ENCODE data around the gene DEFB118. TPM values are rescaled to one million over a fixed set of nuclear protein-coding genes. Genes with fewer than 3 reads are reported as not detected.

Gene DEFB118
- polyA plus RNA-seq, 3 donors = not detected

Other genes with a start within 250 kb of the DEFB118 start
- not detected for gene DEFB115, start 110.9 kb upstream of the DEFB118 start, polyA plus RNA-seq (ENCODE audit: insufficient read length in 3 of 3)
- gene DEFB116, start 60.0 kb upstream of the DEFB118 start, polyA plus RNA-seq (ENCODE audit: insufficient read length in 3 of 3) = not detected
- not detected for gene DEFB119, start 22.0 kb downstream of the DEFB118 start, polyA plus RNA-seq (ENCODE audit: insufficient read length in 3 of 3)
- not detected for gene DEFB121, start 37.6 kb downstream of the DEFB118 start, polyA plus RNA-seq (ENCODE audit: insufficient read length in 3 of 3)
- not detected for gene DEFB123, start 72.0 kb downstream of the DEFB118 start, polyA plus RNA-seq (ENCODE audit: insufficient read length in 3 of 3)
- gene DEFB124, start 106.5 kb downstream of the DEFB118 start, polyA plus RNA-seq (ENCODE audit: insufficient read length in 3 of 3) = under 1 TPM in 1 of 3 donors, not detected in 2; 0.36 TPM
- gene REM1, start 106.7 kb downstream of the DEFB118 start, polyA plus RNA-seq (ENCODE audit: insufficient read length in 3 of 3) = under 1 TPM; 0.11 to 0.91 (median 0.34) TPM
- 100 to 1,000 TPM; 129 to 156 (median 142) TPM for gene HM13, start 145.8 kb downstream of the DEFB118 start, polyA plus RNA-seq (ENCODE audit: insufficient read length in 3 of 3)
- gene ID1, start 236.7 kb downstream of the DEFB118 start, polyA plus RNA-seq (ENCODE audit: insufficient read length in 3 of 3) = 100 to 1,000 TPM; 173 to 221 (median 197) TPM